ENCODE measurements around the gene HADHA. TPM values are rescaled to one million over a fixed set of nuclear protein-coding genes. Genes with fewer than 3 reads are reported as not detected.

HADHA gene
- polyA plus RNA-seq, 1 of the 3 experiments (the other 2 are of a cell fraction) = 64.3 TPM

DNA sequence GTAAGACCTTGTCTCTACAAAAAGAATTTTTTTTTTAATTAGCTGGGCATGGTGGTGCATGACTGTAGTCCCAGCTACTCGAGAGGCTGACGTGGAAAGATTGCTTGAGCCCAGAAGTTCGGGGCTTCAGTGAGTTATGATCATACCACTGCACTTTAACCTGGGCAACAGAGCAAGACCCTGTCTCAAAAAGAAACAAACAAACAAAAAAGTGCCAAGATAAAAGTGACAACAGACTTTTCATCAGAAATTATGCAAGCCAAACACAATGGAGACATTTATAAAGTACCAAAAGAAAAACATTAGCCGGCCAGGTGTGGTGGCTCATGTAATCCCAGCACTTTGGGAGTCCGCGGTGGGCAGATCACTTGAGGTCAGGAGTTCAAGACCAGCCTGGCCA, 26.7 kb downstream of the HADHA start:
- Histone ChIP-seq H4K20me1 (ENCODE audit: insufficient read depth) (no peaks in the 10 kb centered on the region), H3K9me3 (no peaks in the 10 kb centered on the region), H3K9me2 (no peaks in the 10 kb centered on the region), H3K9ac (no peak overlapping the region), H3F3A (replicated peaks; ENCODE audit: insufficient read depth) (no peaks in the 10 kb centered on the region), H3K36me3 (replicated peaks in 1 of 2; ENCODE audit: control insufficient read depth in 1 of 2, insufficient read depth in 2 of 2, low read length in 1 of 2) (peaks cover 50 to 69% of the 10 kb centered on the region in 2 experiments), H3K4me1 (ENCODE audit: control insufficient read depth in 1 of 2, insufficient read depth in 2 of 2, low read depth in 1 of 2, low read length in 1 of 2) (no peaks in the 10 kb centered on the region), H3K79me2 (ENCODE audit: insufficient read depth) (no peaks in the 10 kb centered on the region), H3K27ac (ENCODE audit: low read depth in 2 of 2, low read length in 1 of 2) (no peak overlapping the region), H2AFZ (ENCODE audit: low read depth) (no peak overlapping the region), H3K27me3 (ENCODE audit: insufficient read depth) (no peaks in the 10 kb centered on the region), H3K4me2 (no peak overlapping the region), H3K4me3 (ENCODE audit: low read depth in 2 of 2, low read length in 1 of 2) (no peak overlapping the region)
- CTCF ChIA-PET = interaction anchor here (1.0 to 1.6 kb wide), 2 partner anchors 18 to 29 kb away, joined by 3 to 4 read pairs; no protein-coding TSS in a partner anchor
- 78% methylated on average over 6 of the region's 6 CpGs for WGBS (ENCODE audit: low lambda C conversion rate)
- TF ChIP-seq FOSL2 (IDR thresholded peaks at IDR 0.05; ENCODE audit: borderline replicate concordance, low read depth) = no peak
- no peak for TF ChIP-seq GABPA (IDR thresholded peaks at IDR 0.05; ENCODE audit: low read depth)
- no peak for TF ChIP-seq POLR2AphosphoS5 (IDR thresholded peaks at IDR 0.05; ENCODE audit: low read depth, low read length)
- TF ChIP-seq, protein P1, sequence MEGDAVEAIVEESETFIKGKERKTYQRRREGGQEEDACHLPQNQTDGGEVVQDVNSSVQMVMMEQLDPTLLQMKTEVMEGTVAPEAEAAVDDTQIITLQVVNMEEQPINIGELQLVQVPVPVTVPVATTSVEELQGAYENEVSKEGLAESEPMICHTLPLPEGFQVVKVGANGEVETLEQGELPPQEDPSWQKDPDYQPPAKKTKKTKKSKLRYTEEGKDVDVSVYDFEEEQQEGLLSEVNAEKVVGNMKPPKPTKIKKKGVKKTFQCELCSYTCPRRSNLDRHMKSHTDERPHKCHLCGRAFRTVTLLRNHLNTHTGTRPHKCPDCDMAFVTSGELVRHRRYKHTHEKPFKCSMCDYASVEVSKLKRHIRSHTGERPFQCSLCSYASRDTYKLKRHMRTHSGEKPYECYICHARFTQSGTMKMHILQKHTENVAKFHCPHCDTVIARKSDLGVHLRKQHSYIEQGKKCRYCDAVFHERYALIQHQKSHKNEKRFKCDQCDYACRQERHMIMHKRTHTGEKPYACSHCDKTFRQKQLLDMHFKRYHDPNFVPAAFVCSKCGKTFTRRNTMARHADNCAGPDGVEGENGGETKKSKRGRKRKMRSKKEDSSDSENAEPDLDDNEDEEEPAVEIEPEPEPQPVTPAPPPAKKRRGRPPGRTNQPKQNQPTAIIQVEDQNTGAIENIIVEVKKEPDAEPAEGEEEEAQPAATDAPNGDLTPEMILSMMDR (IDR thresholded peaks at IDR 0.05) = no peak
- TF ChIP-seq TCF12 (IDR thresholded peaks at IDR 0.05) = no peak
- no peak for TF ChIP-seq TAF1 (IDR thresholded peaks at IDR 0.05; ENCODE audit: borderline replicate concordance, low read depth, low read length)
- no peak for TF ChIP-seq GATA2 (CRISPR knock-in tag; IDR thresholded peaks at IDR 0.05)
- no peak for TF ChIP-seq JUND (IDR thresholded peaks at IDR 0.05)
- TF ChIP-seq SIN3A (IDR thresholded peaks at IDR 0.05; ENCODE audit: borderline replicate concordance, low read depth, low read length) = no peak
- TF ChIP-seq, protein P2, sequence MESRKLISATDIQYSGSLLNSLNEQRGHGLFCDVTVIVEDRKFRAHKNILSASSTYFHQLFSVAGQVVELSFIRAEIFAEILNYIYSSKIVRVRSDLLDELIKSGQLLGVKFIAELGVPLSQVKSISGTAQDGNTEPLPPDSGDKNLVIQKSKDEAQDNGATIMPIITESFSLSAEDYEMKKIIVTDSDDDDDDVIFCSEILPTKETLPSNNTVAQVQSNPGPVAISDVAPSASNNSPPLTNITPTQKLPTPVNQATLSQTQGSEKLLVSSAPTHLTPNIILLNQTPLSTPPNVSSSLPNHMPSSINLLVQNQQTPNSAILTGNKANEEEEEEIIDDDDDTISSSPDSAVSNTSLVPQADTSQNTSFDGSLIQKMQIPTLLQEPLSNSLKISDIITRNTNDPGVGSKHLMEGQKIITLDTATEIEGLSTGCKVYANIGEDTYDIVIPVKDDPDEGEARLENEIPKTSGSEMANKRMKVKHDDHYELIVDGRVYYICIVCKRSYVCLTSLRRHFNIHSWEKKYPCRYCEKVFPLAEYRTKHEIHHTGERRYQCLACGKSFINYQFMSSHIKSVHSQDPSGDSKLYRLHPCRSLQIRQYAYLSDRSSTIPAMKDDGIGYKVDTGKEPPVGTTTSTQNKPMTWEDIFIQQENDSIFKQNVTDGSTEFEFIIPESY (IDR thresholded peaks at IDR 0.05; ENCODE audit: borderline replicate concordance, low read depth) = no peak
- TF ChIP-seq RFX5 (IDR thresholded peaks at IDR 0.05; ENCODE audit: low read length) = no peak
- no peak for TF ChIP-seq EZH2phosphoT487 (IDR thresholded peaks at IDR 0.05; ENCODE audit: borderline replicate concordance, low read depth)
- no peak for TF ChIP-seq FOXJ3 (CRISPR knock-in tag; IDR thresholded peaks at IDR 0.05)
- TF ChIP-seq EP300 (IDR thresholded peaks at IDR 0.05; ENCODE audit: borderline replicate concordance in 1 of 2, low read depth in 1 of 2, low read length in 1 of 2) = no peak
- TF ChIP-seq, protein P3, sequence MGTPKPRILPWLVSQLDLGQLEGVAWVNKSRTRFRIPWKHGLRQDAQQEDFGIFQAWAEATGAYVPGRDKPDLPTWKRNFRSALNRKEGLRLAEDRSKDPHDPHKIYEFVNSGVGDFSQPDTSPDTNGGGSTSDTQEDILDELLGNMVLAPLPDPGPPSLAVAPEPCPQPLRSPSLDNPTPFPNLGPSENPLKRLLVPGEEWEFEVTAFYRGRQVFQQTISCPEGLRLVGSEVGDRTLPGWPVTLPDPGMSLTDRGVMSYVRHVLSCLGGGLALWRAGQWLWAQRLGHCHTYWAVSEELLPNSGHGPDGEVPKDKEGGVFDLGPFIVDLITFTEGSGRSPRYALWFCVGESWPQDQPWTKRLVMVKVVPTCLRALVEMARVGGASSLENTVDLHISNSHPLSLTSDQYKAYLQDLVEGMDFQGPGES (IDR thresholded peaks at IDR 0.05; ENCODE audit: low read depth, low read length) = no peak
- POLR2A ChIA-PET = no interaction called here
- DNase-seq = no peak

Measured in SK-N-SH (cell line).